ENCODE data around the gene EDIL3.
"Not testable (repeated sequence)": the region's sequence is repeated elsewhere in the genome, so short reads cannot be mapped to it uniquely, and the experiment has no call there.

Gene EDIL3

GRCh38 chr5:84160650-84161049 lies 224.0 kb downstream of the EDIL3 start:
- DNase-seq, result not testable (repeated sequence)

- DNase-seq, result no peak
These were observed 235.6 kb downstream of the EDIL3 start for GRCh38 chr5:84149094-84149493.

- DNase-seq, result no peak
These were observed 236.0 kb downstream of the EDIL3 start for GRCh38 chr5:84148651-84149050.

GRCh38 chr5:84137541-84137940 lies 247.1 kb downstream of the EDIL3 start:
- DNase-seq, result no peak

GRCh38 chr5:84131372-84131771 lies 253.3 kb downstream of the EDIL3 start:
- no peak for DNase-seq

GRCh38 chr5:84130006-84130580 lies 254.6 kb downstream of the EDIL3 start:
- no peak for DNase-seq

GRCh38 chr5:84125216-84125615 lies 259.5 kb downstream of the EDIL3 start:
- DNase-seq, result no peak

GRCh38 chr5:84119252-84119651 lies 265.4 kb downstream of the EDIL3 start:
- DNase-seq, result no peak

- no peak for DNase-seq
These were observed 266.1 kb downstream of the EDIL3 start for GRCh38 chr5:84118551-84118950.

- DNase-seq, result no peak
These were observed 269.0 kb downstream of the EDIL3 start for GRCh38 chr5:84115727-84116126.

GRCh38 chr5:84113246-84114105 lies 271.2 kb downstream of the EDIL3 start:
- no peak for DNase-seq

- no peak for DNase-seq
These were observed 291.9 kb downstream of the EDIL3 start for GRCh38 chr5:84092738-84093137.

- no peak for DNase-seq
These were observed 293.4 kb downstream of the EDIL3 start for GRCh38 chr5:84091127-84091799.

- peak in 1 of 2 donors; percentile 18 for DNase-seq
These were observed 295.7 kb downstream of the EDIL3 start for GRCh38 chr5:84088996-84089395.

- no peak for DNase-seq
These were observed 298.2 kb downstream of the EDIL3 start for GRCh38 chr5:84086511-84086910.

GRCh38 chr5:84085387-84086041 lies 299.2 kb downstream of the EDIL3 start:
- DNase-seq, result no peak

GRCh38 chr5:84080908-84081307 lies 303.8 kb downstream of the EDIL3 start:
- DNase-seq, result no peak

- DNase-seq, result no peak
These were observed 312.3 kb downstream of the EDIL3 start for GRCh38 chr5:84072339-84072738.

GRCh38 chr5:84069608-84070179 lies 315.0 kb downstream of the EDIL3 start:
- no peak for DNase-seq

- DNase-seq, result no peak
These were observed 321.6 kb downstream of the EDIL3 start for GRCh38 chr5:84063041-84063440.

GRCh38 chr5:84059672-84060071 lies 325.0 kb downstream of the EDIL3 start:
- no peak for DNase-seq

GRCh38 chr5:84058561-84058960 lies 326.1 kb downstream of the EDIL3 start:
- no peak for DNase-seq

- DNase-seq, result no peak
These were observed 327.5 kb downstream of the EDIL3 start for GRCh38 chr5:84057211-84057610.

All from inflammatory macrophage (primary cell).